ENCODE measurements around the gene SLC23A2.

Gene SLC23A2

DNA sequence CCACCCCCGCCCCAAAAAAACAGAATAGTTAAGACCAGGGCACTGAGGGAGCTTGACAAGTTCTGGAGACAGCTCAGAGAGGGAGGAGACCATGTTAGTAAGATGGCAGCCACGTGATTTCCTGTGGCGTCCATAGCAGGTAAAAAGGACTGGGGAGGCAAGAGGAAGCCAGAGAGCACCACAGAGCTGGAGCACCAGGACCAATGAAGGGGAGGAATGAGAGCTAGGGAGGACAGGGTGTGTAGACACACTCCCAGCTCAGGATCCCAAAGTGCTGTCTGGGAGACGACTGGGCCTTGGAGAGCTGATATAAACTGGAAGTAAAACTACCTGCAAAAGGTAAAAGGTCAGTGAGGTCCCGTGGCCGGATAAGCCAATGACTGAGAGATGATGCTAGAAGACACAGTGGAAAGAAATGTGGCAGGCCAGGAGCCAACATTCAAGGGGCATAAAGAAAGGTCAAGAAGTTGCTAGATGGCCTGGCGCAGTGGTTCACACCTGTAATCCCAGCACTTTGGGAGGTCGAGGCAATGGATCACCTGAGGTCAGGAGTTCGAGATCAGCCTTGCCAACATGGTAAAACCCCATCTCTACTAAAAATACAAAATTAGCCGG is 39.0 kb downstream of the SLC23A2 start:
- peak; percentile 17 to 34 for DNase-seq

DNA sequence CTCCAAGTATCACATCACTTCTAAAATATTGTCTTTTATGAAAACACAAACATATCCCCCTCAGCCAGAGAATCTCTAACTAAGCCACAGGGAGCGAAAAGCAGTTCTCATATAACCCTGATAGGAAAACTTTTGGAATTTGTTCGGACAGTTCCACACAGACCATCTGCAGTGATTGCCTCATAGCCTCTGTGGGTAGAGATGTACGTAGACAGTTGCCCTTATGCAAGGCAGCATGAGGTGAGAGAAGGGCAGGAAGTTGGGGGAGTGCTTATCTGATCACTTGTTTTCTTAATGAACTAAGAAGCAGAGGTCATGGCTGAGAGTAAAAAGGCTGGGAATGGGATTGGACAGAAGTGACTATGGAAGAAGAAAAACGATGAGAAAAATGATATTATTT is 39.6 kb downstream of the SLC23A2 start:
- peak in 1 of 2 experiments; percentile 10 for DNase-seq

- no peak for DNase-seq
These were observed 41.7 kb downstream of the SLC23A2 start for GRCh38 chr20:4959592-4959991.

- no peak for DNase-seq
These were observed 43.4 kb downstream of the SLC23A2 start for GRCh38 chr20:4957939-4958362.

DNA sequence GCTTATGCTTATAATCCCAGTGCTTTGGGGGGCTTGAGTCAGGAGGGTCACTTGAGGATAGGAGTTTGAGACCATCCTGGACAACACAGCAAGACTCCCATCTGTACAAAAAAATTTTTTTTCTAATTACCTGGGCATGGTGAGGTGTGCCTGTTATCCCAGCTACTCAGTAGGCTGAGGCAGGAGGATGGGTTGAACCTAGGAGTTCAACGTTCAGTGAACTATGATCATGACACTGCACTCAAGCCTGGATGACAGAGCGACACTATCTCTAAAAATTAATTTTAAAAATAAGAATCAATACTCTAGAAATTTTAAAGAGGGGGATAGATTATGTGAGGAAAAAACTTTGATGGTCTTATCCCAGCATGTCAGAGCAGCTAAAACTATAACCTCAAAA is 44.1 kb downstream of the SLC23A2 start:
- DNase-seq, result no peak

GRCh38 chr20:4956200-4956810 is 45.0 kb downstream of the SLC23A2 start:
- DNase-seq, result no peak

DNA sequence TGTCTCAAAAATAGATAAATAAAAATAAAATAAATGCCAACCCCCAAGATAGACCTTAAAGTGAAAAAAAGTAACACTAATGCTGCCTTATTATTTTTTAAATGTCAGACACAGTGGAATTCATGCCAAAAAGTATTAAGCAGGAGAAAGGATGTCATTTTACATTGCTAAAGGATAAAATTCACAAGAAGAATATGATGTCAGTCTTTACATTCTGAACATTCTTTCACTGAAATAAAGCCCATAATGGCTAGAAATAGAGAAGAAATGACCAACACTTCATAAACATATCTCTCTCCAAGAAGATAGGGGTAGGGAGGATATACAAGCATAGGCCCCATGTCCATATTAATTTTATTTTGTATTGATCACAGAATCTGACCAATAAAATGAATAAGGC is 47.4 kb downstream of the SLC23A2 start:
- DNase-seq, result no peak

- no peak for DNase-seq
These were observed 49.1 kb downstream of the SLC23A2 start for GRCh38 chr20:4952229-4952628.

DNA sequence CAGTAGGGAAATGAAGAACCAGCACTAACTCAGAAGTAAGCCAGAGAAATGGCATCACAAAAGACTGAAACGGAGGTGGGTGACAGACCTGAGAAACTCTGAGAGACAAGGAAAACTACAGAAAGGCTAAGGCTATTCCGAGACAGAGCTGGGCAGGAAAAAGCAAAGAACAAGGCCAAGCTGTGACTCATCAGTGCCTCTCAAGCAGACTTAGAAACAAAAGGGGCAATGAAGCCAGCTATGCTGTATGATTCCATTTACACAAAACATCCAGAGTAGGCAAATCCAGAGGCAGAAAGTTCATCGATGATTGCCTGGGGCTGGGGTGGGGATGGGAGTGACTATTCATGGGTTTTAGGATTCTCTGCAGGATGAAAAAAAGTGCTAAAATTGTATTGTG is 50.0 kb downstream of the SLC23A2 start:
- DNase-seq, result no peak

GRCh38 chr20:4950841-4951240 is 50.5 kb downstream of the SLC23A2 start:
- no peak for DNase-seq

GRCh38 chr20:4950437-4950836 is 50.9 kb downstream of the SLC23A2 start:
- DNase-seq, result no peak

- peak; percentile 19 to 37 for DNase-seq
These were observed 51.5 kb downstream of the SLC23A2 start for GRCh38 chr20:4949833-4950178.

- no peak for DNase-seq
These were observed 53.3 kb downstream of the SLC23A2 start for GRCh38 chr20:4947817-4948559.

DNA sequence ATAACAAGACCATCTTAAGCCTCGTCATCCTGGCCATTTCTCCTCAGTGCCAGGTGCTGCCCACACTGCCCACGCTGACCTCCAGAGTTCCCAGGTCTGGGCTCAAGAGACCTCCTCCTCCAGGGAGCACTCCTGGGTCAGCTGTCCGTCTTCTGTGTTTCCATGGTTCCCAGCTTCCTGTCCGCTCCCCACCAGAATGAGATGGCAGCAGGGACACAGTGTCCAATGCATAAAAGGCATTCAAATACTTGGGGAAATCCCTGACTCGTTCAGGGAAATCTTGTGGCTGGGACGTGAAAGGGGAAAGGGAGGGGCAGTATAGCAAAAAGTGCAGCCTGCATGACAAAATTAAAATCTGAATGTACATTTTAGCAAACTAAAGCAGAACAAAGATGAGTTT is 54.3 kb downstream of the SLC23A2 start:
- DNase-seq, result no peak

- DNase-seq, result no peak
These were observed 54.7 kb downstream of the SLC23A2 start for GRCh38 chr20:4946585-4946984.

DNA sequence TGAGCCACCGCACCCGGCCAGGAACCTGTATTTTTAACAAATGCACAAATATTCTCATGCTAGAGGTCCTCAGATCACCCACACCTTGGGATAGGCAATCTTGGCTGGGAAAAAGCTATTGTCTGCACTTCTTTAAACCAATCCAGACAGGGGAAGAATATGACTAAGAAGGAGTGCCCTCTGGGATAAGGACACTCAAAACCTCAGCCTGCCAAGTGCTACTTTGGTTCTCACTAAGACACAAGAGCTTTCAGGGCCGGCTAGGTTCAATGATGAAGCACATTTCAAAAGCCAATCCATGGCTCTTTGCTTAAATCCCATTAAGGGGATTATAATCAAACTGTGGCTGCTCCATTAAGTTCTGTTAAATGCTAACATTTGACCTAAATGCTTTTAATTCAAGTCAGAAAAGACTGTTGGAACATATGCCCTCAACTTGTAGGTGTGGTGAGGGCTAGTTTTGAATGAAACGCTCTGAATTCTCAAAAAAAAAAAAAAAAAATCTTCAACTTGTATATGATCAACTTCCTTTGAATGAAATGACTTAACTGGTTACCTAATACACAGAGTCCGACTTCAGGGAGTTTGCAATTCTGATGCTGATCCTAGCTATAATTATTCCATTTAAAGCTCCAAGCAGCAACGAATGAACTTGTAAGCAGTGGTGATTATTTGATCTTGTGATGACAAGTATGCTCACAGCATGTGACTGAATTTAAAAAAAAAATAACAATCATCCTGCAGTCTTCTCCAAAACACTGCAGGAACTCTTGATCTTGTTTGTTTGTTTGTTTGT is 56.6 kb downstream of the SLC23A2 start:
- DNase-seq, result no peak

- no peak for DNase-seq
These were observed 59.0 kb downstream of the SLC23A2 start for GRCh38 chr20:4942331-4942730.

DNA sequence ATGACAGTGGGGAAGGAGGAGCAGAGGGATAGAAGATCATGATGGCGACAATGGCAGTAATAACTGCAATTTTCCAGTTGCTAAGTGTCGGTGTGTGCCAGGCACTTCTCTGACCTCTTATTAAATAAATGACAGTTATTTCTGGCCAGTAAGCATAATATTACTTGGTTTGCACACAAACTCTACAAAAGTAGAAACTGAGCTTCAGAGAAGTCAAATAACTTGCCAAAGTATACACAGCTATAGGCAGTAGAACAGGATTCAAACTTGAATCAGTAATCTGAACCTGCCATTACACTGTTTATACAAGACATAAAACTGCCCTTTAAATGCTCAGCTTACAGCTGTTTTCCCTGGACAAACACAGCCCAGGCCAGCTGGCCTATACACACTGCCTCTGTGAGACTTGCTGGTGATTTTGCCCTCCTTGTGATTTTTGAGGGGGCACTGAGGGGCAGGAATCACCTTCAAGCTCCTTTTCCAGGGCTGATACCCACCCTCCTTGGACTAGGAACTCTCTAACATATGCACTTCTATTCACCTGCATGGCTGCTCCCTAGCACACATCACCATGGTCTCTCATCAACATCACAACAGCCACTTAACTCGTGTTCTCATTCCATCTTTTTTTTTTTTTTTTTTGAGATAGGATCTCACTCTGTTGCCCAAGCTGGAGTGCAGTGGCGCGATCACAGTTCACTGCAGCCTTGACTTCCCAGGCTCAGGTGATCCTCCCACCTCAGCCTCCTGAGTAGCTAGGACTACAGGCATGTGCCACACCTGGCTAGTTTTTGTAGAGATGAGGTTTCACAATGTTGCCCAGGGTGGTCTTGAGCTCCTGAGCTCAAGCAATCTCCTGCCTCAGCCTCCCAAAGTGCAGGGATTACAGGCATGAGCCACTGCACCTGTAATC is 63.6 kb downstream of the SLC23A2 start:
- no peak for DNase-seq

DNA sequence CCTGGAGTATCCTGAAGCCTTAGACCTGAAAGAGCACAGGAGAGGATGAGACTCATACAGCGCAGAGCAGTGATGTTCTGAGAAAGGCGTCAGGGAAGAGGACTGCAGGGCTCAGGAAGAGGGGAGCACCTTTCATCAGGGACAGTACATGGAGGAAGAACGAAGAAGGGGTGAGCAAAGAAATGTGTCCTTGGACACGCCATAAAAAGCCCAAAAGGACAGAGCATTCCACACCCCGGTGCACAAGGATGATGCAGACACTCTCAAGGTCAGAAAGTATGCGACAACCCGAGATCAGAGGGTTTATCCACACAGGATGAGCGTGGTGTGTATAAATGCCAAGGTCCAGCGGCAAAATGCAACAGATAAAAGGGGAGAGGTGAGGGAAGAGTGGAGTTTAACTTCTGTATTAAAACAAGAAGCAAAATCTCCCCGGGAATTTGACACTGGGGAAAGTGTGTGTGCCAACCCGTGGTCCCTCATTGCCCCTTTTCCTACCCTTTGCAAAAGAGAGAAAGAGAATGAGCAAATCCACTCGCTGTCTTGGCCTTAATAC is 64.4 kb downstream of the SLC23A2 start:
- DNase-seq, result no peak

- DNase-seq, result no peak
These were observed 64.9 kb downstream of the SLC23A2 start for GRCh38 chr20:4936392-4936850.

DNA sequence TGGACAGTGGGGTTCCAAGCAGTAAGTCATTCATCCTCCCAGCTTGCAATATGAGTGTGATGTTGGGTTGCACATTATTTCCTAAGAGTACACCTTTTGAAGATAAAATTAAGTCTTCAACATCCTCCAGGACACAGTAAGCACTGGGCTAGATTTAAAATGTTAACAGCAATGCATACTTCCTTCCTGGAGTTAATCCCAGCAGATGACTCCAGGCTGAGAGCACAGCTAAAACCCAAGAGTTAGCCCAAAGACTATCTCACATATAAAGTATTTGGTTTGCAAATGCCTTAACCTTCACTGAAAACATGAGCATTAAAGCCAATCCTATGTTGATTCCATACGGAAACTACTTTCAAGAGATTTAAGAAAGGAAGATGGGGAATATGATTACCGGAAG is 69.2 kb downstream of the SLC23A2 start:
- no peak for DNase-seq

Data from activated CD4-positive, alpha-beta T cell treated with anti-CD3 and anti-CD28 coated beads, Interleukin-2, amount 50 U/mL, for 48 hours (primary cell).